HEK293T (cell line): ENCODE data around the gene TGFBR1.

ENCODE experiments used
- BHLHE40 ChIP-seq: fragments of 450-650 bp; IDR thresholded peaks from 2 replicates; pipeline ENCODE4 v1.6.1; 2016; ENCODE audit warnings: mild to moderate bottlenecking, moderate library complexity, borderline replicate concordance
- ELF4 ChIP-seq: fragments of 450-650 bp; IDR thresholded peaks from 2 replicates; pipeline ENCODE4 v1.6.1; 2017; ENCODE audit warnings: antibody characterized with exemption
- FOXA1 ChIP-seq: fragments of 450-650 bp; IDR thresholded peaks from 2 replicates; pipeline ENCODE4 v1.6.1; 2016; ENCODE audit warnings: mild to moderate bottlenecking
- FOXK2 ChIP-seq: fragments of 450-650 bp; IDR thresholded peaks from 2 replicates; pipeline ENCODE4 v1.6.1; 2016; ENCODE audit warnings: mild to moderate bottlenecking
- L3MBTL2 ChIP-seq: fragments of 450-650 bp; conservative IDR thresholded peaks from 2 replicates; pipeline ENCODE4 v1.6.1; 2016; ENCODE audit warnings: mild to moderate bottlenecking
- LEF1 ChIP-seq: fragments of 450-650 bp; IDR thresholded peaks from 2 replicates; pipeline ENCODE4 v1.6.1; 2017; ENCODE audit warnings: mild to moderate bottlenecking, borderline replicate concordance
- NFRKB ChIP-seq: fragments of 450-650 bp; IDR thresholded peaks from 2 replicates; pipeline ENCODE4 v1.6.1; 2016; ENCODE audit warnings: mild to moderate bottlenecking, moderate library complexity
- SP1 ChIP-seq: fragments of 450-650 bp; IDR thresholded peaks from 2 replicates; pipeline ENCODE4 v1.6.1; 2017
- SUZ12 ChIP-seq: fragments of 450-650 bp; IDR thresholded peaks from 2 replicates; pipeline ENCODE4 v1.6.1; 2016; ENCODE audit warnings: mild to moderate bottlenecking
- ZNF384 ChIP-seq: fragments of 450-650 bp; IDR thresholded peaks from 2 replicates; pipeline ENCODE4 v1.6.1; 2016

GRCh38 chr9:99169086-99169485 is 64.2 kb downstream of the TGFBR1 start:
- no peak for TF ChIP-seq ZNF384
- no peak for TF ChIP-seq SUZ12
- no peak for TF ChIP-seq ELF4
- TF ChIP-seq NFRKB, result no peak
- TF ChIP-seq BHLHE40, result no peak
- TF ChIP-seq LEF1, result no peak
- no peak for TF ChIP-seq FOXA1
- TF ChIP-seq FOXK2, result no peak
- TF ChIP-seq SP1, result no peak
- no peak for TF ChIP-seq L3MBTL2
